ENCODE data around the gene BMPR1A. TPM values are rescaled to one million over a fixed set of nuclear protein-coding genes. Genes with fewer than 3 reads are reported as not detected.

Gene BMPR1A
- total and polyA plus RNA-seq, 9 of the 15 experiments (the other 6 are each of a cell fraction or from before 2014, with no cell fraction given), result 1.6 to 17.5 (median 9.1) TPM

GRCh38 chr10:86755740-86756510, 494 bp upstream of the BMPR1A start (continued):
- TF ChIP-seq TBP (optimal IDR thresholded peaks at IDR 0.05; ENCODE audit: low read depth, low read length), result peak; percentile 53
- no peak for TF ChIP-seq RFX1 (IDR thresholded peaks at IDR 0.05)
- TF ChIP-seq SMC3 (conservative IDR thresholded peaks at IDR 0.05; ENCODE audit: insufficient read depth, low read depth, low read length), result no peak
- TF ChIP-seq CBX1 (IDR thresholded peaks at IDR 0.05; ENCODE audit: low read depth), result peak; percentile 53; the same call in 1 of the 2 replicates
- no peak for TF ChIP-seq ZNF57 (CRISPR knock-in tag; IDR thresholded peaks at IDR 0.05)
- no peak for TF ChIP-seq ZNF165 (CRISPR knock-in tag; IDR thresholded peaks at IDR 0.05; ENCODE audit: borderline replicate concordance)
- peak; percentile 26; the same call in 1 of the 2 replicates for TF ChIP-seq BCOR (IDR thresholded peaks at IDR 0.05)
- 0 out of 2 replicates have a peak, but pooled peaks have one; percentile 13 for TF ChIP-seq ETV1 (tag; conservative IDR thresholded peaks at IDR 0.05; ENCODE audit: low read depth)
- TF ChIP-seq NONO (IDR thresholded peaks at IDR 0.05; ENCODE audit: low read depth in 2 of 2, low read length in 1 of 2), result peak; percentile 25 to 54; a peak in 1 of 4 replicates
- TF ChIP-seq, protein P1, sequence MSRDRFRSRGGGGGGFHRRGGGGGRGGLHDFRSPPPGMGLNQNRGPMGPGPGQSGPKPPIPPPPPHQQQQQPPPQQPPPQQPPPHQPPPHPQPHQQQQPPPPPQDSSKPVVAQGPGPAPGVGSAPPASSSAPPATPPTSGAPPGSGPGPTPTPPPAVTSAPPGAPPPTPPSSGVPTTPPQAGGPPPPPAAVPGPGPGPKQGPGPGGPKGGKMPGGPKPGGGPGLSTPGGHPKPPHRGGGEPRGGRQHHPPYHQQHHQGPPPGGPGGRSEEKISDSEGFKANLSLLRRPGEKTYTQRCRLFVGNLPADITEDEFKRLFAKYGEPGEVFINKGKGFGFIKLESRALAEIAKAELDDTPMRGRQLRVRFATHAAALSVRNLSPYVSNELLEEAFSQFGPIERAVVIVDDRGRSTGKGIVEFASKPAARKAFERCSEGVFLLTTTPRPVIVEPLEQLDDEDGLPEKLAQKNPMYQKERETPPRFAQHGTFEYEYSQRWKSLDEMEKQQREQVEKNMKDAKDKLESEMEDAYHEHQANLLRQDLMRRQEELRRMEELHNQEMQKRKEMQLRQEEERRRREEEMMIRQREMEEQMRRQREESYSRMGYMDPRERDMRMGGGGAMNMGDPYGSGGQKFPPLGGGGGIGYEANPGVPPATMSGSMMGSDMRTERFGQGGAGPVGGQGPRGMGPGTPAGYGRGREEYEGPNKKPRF (IDR thresholded peaks at IDR 0.05; ENCODE audit: low read depth, low read length), result no peak
- TF ChIP-seq E2F6 (IDR thresholded peaks at IDR 0.05; ENCODE audit: borderline replicate concordance in 1 of 2, extremely low read depth in 1 of 2, insufficient read depth in 1 of 2, insufficient read length in 1 of 2, low read depth in 1 of 2, low read length in 1 of 2, poor library complexity in 1 of 2, severe bottlenecking in 1 of 2), result peak in 1 of 2 experiments; percentile 75
- TF ChIP-seq ZNF780A (CRISPR knock-in tag; IDR thresholded peaks at IDR 0.05), result no peak
- peak; percentile 38 for TF ChIP-seq POLR2B (IDR thresholded peaks at IDR 0.05; ENCODE audit: low read depth, partially characterized antibody)
- TF ChIP-seq, protein P2, sequence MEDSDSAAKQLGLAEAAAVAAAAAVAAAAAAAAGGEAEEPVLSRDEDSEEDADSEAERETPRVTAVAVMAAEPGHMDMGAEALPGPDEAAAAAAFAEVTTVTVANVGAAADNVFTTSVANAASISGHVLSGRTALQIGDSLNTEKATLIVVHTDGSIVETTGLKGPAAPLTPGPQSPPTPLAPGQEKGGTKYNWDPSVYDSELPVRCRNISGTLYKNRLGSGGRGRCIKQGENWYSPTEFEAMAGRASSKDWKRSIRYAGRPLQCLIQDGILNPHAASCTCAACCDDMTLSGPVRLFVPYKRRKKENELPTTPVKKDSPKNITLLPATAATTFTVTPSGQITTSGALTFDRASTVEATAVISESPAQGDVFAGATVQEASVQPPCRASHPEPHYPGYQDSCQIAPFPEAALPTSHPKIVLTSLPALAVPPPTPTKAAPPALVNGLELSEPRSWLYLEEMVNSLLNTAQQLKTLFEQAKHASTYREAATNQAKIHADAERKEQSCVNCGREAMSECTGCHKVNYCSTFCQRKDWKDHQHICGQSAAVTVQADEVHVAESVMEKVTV (CRISPR knock-in tag; IDR thresholded peaks at IDR 0.05), result peak; percentile 96
- TF ChIP-seq FUS (optimal IDR thresholded peaks at IDR 0.05; ENCODE audit: low read depth, low read length), result no peak
- TF ChIP-seq, protein P3, sequence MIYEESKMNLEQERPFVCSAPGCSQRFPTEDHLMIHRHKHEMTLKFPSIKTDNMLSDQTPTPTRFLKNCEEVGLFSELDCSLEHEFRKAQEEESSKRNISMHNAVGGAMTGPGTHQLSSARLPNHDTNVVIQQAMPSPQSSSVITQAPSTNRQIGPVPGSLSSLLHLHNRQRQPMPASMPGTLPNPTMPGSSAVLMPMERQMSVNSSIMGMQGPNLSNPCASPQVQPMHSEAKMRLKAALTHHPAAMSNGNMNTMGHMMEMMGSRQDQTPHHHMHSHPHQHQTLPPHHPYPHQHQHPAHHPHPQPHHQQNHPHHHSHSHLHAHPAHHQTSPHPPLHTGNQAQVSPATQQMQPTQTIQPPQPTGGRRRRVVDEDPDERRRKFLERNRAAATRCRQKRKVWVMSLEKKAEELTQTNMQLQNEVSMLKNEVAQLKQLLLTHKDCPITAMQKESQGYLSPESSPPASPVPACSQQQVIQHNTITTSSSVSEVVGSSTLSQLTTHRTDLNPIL (CRISPR knock-in tag; IDR thresholded peaks at IDR 0.05), result no peak
- no peak for TF ChIP-seq HDAC3 (IDR thresholded peaks at IDR 0.05; ENCODE audit: borderline replicate concordance, partially characterized antibody)
- TF ChIP-seq, protein P4, sequence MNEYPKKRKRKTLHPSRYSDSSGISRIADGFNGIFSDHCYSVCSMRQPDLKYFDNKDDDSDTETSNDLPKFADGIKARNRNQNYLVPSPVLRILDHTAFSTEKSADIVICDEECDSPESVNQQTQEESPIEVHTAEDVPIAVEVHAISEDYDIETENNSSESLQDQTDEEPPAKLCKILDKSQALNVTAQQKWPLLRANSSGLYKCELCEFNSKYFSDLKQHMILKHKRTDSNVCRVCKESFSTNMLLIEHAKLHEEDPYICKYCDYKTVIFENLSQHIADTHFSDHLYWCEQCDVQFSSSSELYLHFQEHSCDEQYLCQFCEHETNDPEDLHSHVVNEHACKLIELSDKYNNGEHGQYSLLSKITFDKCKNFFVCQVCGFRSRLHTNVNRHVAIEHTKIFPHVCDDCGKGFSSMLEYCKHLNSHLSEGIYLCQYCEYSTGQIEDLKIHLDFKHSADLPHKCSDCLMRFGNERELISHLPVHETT (CRISPR knock-in tag; conservative IDR thresholded peaks at IDR 0.05 in 1 of 2, IDR thresholded peaks at IDR 0.05 in 1 of 2), result no peak

Measured in K562 (cell line).